Neuronal stem cell (in vitro differentiated cells): ENCODE data around the gene TIAL1.

Experiments
- DNase-seq: peaks from one replicate; pipeline ENCODE4 v3.0.0-alpha.2; 2013; ENCODE audit warnings: low spot score
- H2AFZ ChIP-seq: one replicate; pipeline ENCODE4 v1.6.1; 2013; ENCODE audit warnings: mild to moderate bottlenecking, low read length, inconsistent platforms
- H2AK5ac ChIP-seq: 2 replicates; pipeline ENCODE4 v1.6.1; 2013; ENCODE audit warnings: low read depth, mild to moderate bottlenecking, inconsistent platforms, low read length, moderate library complexity, mixed read lengths
- H2BK120ac ChIP-seq: 2 replicates; pipeline ENCODE4 v1.6.1; 2013; ENCODE audit warnings: low read depth, mild to moderate bottlenecking, inconsistent platforms, low read length, moderate library complexity, mixed read lengths
- H2BK12ac ChIP-seq: one replicate; pipeline ENCODE4 v1.6.1; 2013; ENCODE audit warnings: low read length, inconsistent platforms
- H2BK15ac ChIP-seq: 2 replicates; pipeline ENCODE4 v1.6.1; 2013; ENCODE audit warnings: mild to moderate bottlenecking, low read length, inconsistent platforms, mixed read lengths
- H2BK5ac ChIP-seq: one replicate; pipeline ENCODE4 v1.6.1; 2013; ENCODE audit warnings: inconsistent platforms, mild to moderate bottlenecking, low read length, moderate library complexity
- H3K14ac ChIP-seq: one replicate; pipeline ENCODE4 v1.6.1; 2013; ENCODE audit warnings: low read length, inconsistent platforms
- H3K18ac ChIP-seq: 2 replicates; pipeline ENCODE4 v1.6.1; 2013; ENCODE audit warnings: low read length, inconsistent platforms
- H3K23ac ChIP-seq: 2 replicates; pipeline ENCODE4 v1.6.1; 2013; ENCODE audit warnings: low read depth, mild to moderate bottlenecking, mixed read lengths, low read length, inconsistent platforms; ENCODE audit not compliant: poor library complexity
- H3K27ac ChIP-seq: replicated peaks from 3 replicates; pipeline ENCODE4 v1.5.1; 2013; ENCODE audit warnings: low read length, inconsistent platforms
- H3K27me3 ChIP-seq, 3 experiments: 2 replicates each; pipeline ENCODE4 v1.6.1; 2013; ENCODE audit warnings: low read length in 3 of 3, mild to moderate bottlenecking in 2 of 3, inconsistent platforms in 1 of 3, low read depth in 1 of 3, mixed read lengths in 1 of 3, moderate library complexity in 1 of 3; ENCODE audit not compliant: control insufficient read depth in 3 of 3, insufficient read depth in 3 of 3
- H3K36me3 ChIP-seq, 2 donors: replicated peaks in 1 of 2; 2 replicates each; pipeline ENCODE4 v1.6.1; 2013; ENCODE audit warnings: low read length in 2 of 2; ENCODE audit not compliant: control insufficient read depth in 2 of 2, insufficient read depth in 2 of 2
- H3K4ac ChIP-seq: 2 replicates; pipeline ENCODE4 v1.6.1; 2013; ENCODE audit warnings: inconsistent platforms, mild to moderate bottlenecking, low read length, moderate library complexity
- H3K4me1 ChIP-seq, 2 donors: 1 replicate in 1 of 2; 2 replicates in 1 of 2; pipeline ENCODE4 v1.6.1; 2013; ENCODE audit warnings: low read length in 2 of 2, low read depth in 1 of 2; ENCODE audit not compliant: control insufficient read depth in 2 of 2, insufficient read depth in 1 of 2
- H3K4me2 ChIP-seq: one replicate; pipeline ENCODE4 v1.6.1; 2013; ENCODE audit warnings: mild to moderate bottlenecking, low read length, inconsistent platforms; ENCODE audit not compliant: insufficient read depth, poor library complexity, severe bottlenecking
- H3K4me3 ChIP-seq, 2 donors: 2 replicates each; pipeline ENCODE4 v1.5.1; 2013; ENCODE audit warnings: low read length in 2 of 2, mild to moderate bottlenecking in 2 of 2, inconsistent platforms in 1 of 2, moderate library complexity in 1 of 2
- H3K79me1 ChIP-seq: one replicate; pipeline ENCODE4 v1.6.1; 2013; ENCODE audit warnings: low read depth, mild to moderate bottlenecking, inconsistent platforms, low read length, moderate library complexity
- H3K9ac ChIP-seq: one replicate; pipeline ENCODE4 v1.6.1; 2013; ENCODE audit warnings: mild to moderate bottlenecking, low read depth, low read length, inconsistent platforms; ENCODE audit not compliant: poor library complexity
- H3K9me3 ChIP-seq, 2 donors: replicated peaks in 1 of 2; 2 replicates each; pipeline versions ENCODE3 to v1.6.1; 2013; ENCODE audit warnings: low read length in 2 of 2, mild to moderate bottlenecking in 2 of 2, inconsistent platforms in 1 of 2, low read depth in 1 of 2, mixed read lengths in 1 of 2, moderate library complexity in 1 of 2; ENCODE audit not compliant: control insufficient read depth in 2 of 2, insufficient read depth in 1 of 2
- H4K8ac ChIP-seq: one replicate; pipeline ENCODE4 v1.6.1; 2013; ENCODE audit warnings: low read depth, mild to moderate bottlenecking, inconsistent platforms, low read length, moderate library complexity
- H4K91ac ChIP-seq: one replicate; pipeline ENCODE4 v1.6.1; 2013; ENCODE audit warnings: low read length, low read depth, mild to moderate bottlenecking, inconsistent platforms; ENCODE audit not compliant: poor library complexity
- whole genome bisulfite sequencing, 2 donors: extraction: QIAGEN DNeasy Blood & Tissue Kit; methylation state at CpG; one replicate each; pipeline ENCODE4 v1.1.7; 2013; ENCODE audit warnings: missing lambda C conversion rate in 2 of 2, mixed read lengths in 1 of 2; ENCODE audit not compliant: insufficient read length in 2 of 2, insufficient replicate concordance in 1 of 2; ENCODE audit errors: extremely low coverage in 2 of 2; 5-methylcytosine and 5-hydroxymethylcytosine counted together

Gene TIAL1

DNA sequence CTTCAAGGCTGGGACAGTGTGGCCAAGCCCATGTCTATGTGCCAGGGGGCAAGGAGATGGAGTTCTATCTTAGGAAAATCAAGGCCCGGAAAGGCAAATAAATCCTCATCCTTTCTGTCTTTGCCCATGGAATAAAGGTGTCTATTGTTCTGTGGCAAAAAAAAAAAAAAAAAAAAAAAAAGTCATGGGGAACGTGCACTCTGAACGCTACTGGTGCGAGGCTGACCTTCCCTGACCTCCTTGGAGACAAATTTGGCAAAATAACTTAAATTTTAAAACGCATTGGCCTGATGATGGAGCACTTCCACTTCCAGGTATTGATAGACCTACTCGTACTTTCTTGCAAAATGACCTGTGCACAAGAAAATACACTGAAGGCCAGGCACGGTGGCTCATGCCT is 42.2 kb upstream of the TIAL1 start:
- no peak for DNase-seq
- H3K27ac ChIP-seq: no peak overlapping the region
- H3K4ac ChIP-seq: no peak overlapping the region
- no CpG with 5 or more reads among the region's 7 CpGs for WGBS, 2 donors
- H4K8ac ChIP-seq: no peak overlapping the region
- no peak overlapping the region for H2BK120ac ChIP-seq
- no peak overlapping the region for H4K91ac ChIP-seq
- H3K14ac ChIP-seq: no peak overlapping the region
- H3K23ac ChIP-seq: no peak overlapping the region
- H3K79me1 ChIP-seq: no peaks in the 10 kb centered on the region
- H3K4me2 ChIP-seq: no peak overlapping the region
- H2AK5ac ChIP-seq: no peak overlapping the region
- H2BK12ac ChIP-seq: no peak overlapping the region
- H3K27me3 ChIP-seq: no peaks in the 10 kb centered on the region
- no peak overlapping the region for H2BK5ac ChIP-seq
- H2AFZ ChIP-seq: no peak overlapping the region
- no peak overlapping the region for H3K18ac ChIP-seq
- H3K4me3 ChIP-seq: no peak overlapping the region
- H3K36me3 ChIP-seq: no peaks in the 10 kb centered on the region
- H3K9ac ChIP-seq: no peak overlapping the region
- no peak overlapping the region for H2BK15ac ChIP-seq
- no peaks in the 10 kb centered on the region for H3K4me1 ChIP-seq
- no peaks in the 10 kb centered on the region for H3K9me3 ChIP-seq

DNA sequence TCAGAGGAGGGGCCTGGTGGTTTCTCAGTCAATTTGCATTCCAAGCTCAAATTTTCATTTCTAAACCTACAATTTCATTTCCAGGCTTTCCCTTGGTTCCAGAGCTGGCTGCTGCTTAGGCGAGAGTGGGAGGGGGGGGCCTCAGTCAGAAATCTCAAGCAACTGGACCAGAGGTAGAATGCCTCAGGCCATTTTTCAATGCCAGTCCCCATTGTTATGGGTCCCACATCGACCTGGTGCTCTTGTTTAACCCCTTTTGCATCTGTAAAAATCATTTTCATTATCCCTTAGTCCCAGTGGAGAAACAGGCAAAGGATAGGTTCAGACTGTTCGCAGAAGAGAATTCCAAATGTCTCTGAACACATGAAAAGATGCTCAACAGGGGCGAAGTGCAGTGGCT is 40.9 kb upstream of the TIAL1 start:
- no peak overlapping the region for H3K23ac ChIP-seq
- no peak overlapping the region for H2BK12ac ChIP-seq
- no peak overlapping the region for H4K91ac ChIP-seq
- H4K8ac ChIP-seq: no peak overlapping the region
- WGBS, 2 donors: no CpG with 5 or more reads among the region's 4 CpGs
- H3K36me3 ChIP-seq: no peaks in the 10 kb centered on the region
- no peak for DNase-seq
- H3K4ac ChIP-seq: no peak overlapping the region
- H2AK5ac ChIP-seq: no peak overlapping the region
- H2BK15ac ChIP-seq: no peak overlapping the region
- H3K4me1 ChIP-seq: no peaks in the 10 kb centered on the region
- H3K4me3 ChIP-seq: no peak overlapping the region
- H3K27me3 ChIP-seq: no peaks in the 10 kb centered on the region
- no peak overlapping the region for H2AFZ ChIP-seq
- H2BK120ac ChIP-seq: no peak overlapping the region
- no peak overlapping the region for H3K18ac ChIP-seq
- H3K79me1 ChIP-seq: no peaks in the 10 kb centered on the region
- no peaks in the 10 kb centered on the region for H3K9me3 ChIP-seq
- H3K14ac ChIP-seq: no peak overlapping the region
- no peak overlapping the region for H3K27ac ChIP-seq
- no peak overlapping the region for H3K4me2 ChIP-seq
- H3K9ac ChIP-seq: no peak overlapping the region
- H2BK5ac ChIP-seq: no peak overlapping the region

DNA sequence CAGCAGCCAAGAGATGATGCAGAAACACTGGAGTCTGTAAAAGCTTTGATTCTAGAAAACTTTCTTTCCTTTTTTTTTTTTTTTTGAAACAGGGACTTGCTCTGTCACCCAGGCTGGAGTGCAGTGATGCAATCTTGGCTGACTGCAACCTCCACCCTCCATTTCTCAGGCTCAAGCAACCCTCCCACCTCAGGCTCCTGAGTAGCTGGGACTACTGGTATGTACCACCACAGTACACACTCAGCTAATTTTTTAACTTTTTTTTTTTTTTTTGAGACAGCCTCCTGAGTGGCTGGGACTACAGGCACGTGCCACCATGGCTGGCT is 37.4 kb upstream of the TIAL1 start:
- H4K8ac ChIP-seq: no peak overlapping the region
- H3K18ac ChIP-seq: no peak overlapping the region
- H3K27ac ChIP-seq: no peak overlapping the region
- H3K36me3 ChIP-seq: no peaks in the 10 kb centered on the region
- no peaks in the 10 kb centered on the region for H3K9me3 ChIP-seq
- H2AFZ ChIP-seq: no peak overlapping the region
- no peak overlapping the region for H2AK5ac ChIP-seq
- no peak overlapping the region for H3K9ac ChIP-seq
- H4K91ac ChIP-seq: no peak overlapping the region
- H2BK12ac ChIP-seq: no peak overlapping the region
- no peak overlapping the region for H2BK15ac ChIP-seq
- no peak overlapping the region for H2BK120ac ChIP-seq
- H3K23ac ChIP-seq: no peak overlapping the region
- H2BK5ac ChIP-seq: no peak overlapping the region
- H3K79me1 ChIP-seq: no peaks in the 10 kb centered on the region
- no peak overlapping the region for H3K4ac ChIP-seq
- H3K27me3 ChIP-seq: peaks cover 0 to 5% (median 0%) of the 10 kb centered on the region in 3 experiments
- no peaks in the 10 kb centered on the region for H3K4me1 ChIP-seq
- no CpG with 5 or more reads among the region's 1 CpG for WGBS, 2 donors
- no peak overlapping the region for H3K4me2 ChIP-seq
- no peak overlapping the region for H3K4me3 ChIP-seq
- DNase-seq: no peak
- H3K14ac ChIP-seq: no peak overlapping the region

DNA sequence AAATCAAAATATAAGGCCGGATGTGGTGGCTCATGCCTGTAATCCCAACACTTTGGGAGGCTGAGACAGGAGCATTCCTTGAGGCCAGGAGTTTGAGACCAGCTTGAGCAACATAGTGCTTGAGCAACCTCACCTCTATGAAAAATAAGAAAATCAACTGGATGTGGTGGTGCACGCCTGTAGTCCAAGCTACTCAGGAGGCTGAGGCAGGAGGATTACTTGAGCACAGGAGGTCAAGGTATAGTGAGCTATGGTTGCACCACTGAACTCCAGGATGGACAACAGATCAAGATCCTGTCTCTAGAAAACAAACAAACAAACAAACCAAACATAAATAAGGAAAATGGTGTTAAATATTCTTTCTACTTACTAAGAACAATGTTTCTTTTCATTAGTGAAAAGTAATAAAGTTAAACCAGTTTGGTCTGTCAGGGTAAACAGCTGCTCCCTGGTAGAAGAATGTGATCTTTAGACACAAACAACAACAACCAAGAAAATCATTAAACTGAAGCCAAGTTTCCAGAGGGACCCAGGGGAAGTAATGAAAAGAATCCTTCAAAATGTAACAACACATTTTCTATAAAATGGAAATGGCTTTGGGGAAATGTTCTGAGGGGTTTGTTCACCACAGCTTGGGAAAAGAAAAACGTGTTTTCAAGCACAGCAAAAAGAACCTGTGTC is 36.9 kb upstream of the TIAL1 start:
- Histone ChIP-seq H3K9ac (no peak overlapping the region), H2BK5ac (no peak overlapping the region), H2BK15ac (no peak overlapping the region), H3K4me3 (no peak overlapping the region), H3K4me1 (no peaks in the 10 kb centered on the region), H3K4ac (no peak overlapping the region), H2AK5ac (no peak overlapping the region), H3K9me3 (no peaks in the 10 kb centered on the region), H3K23ac (no peak overlapping the region), H2AFZ (no peak overlapping the region), H3K14ac (no peak overlapping the region), H4K8ac (no peak overlapping the region), H2BK120ac (no peak overlapping the region), H4K91ac (no peak overlapping the region), H3K27me3 (peaks cover 0 to 5% (median 0%) of the 10 kb centered on the region in 3 experiments), H3K4me2 (no peak overlapping the region), H3K18ac (no peak overlapping the region), H3K27ac (no peak overlapping the region), H2BK12ac (no peak overlapping the region), H3K36me3 (no peaks in the 10 kb centered on the region), H3K79me1 (no peaks in the 10 kb centered on the region)
- DNase-seq: no peak
- WGBS, 2 donors: no CpG with 5 or more reads among the region's 3 CpGs
